ENCODE data around the gene NAPB. TPM values are rescaled to one million over a fixed set of nuclear protein-coding genes. Genes with fewer than 3 reads are reported as not detected.

The NAPB gene
- total and polyA plus RNA-seq, 2 of the 8 experiments (the other 6 are each of a cell fraction or from before 2014, with no cell fraction given) = 6.2 to 12.3 TPM

- TF ChIP-seq CHD7 (IDR thresholded peaks at IDR 0.05; ENCODE audit: insufficient replicate concordance, low read length) (no peak), MAX (IDR thresholded peaks at IDR 0.05) (no peak), USF2 (IDR thresholded peaks at IDR 0.05; ENCODE audit: low read length) (no peak), TBP (IDR thresholded peaks at IDR 0.05; ENCODE audit: low read depth, low read length) (no peak), TEAD4 (IDR thresholded peaks at IDR 0.05; ENCODE audit: low read depth, low read length) (no peak), CEBPB (IDR thresholded peaks at IDR 0.05; ENCODE audit: low read depth, low read length) (no peak), POLR2A (IDR thresholded peaks at IDR 0.05; ENCODE audit: control extremely low read depth in 1 of 2, low read depth in 2 of 2, low read length in 2 of 2) (no peak), GABPA (IDR thresholded peaks at IDR 0.05; ENCODE audit: borderline replicate concordance, insufficient read depth, low read length) (no peak)
These were observed 5.2 kb downstream of the NAPB start (continued) for GRCh38 chr20:23415959-23416583.
